GM12875 (cell line): Measurements from ENCODE around the gene CNOT8.

Experiments
- H3K4me3 ChIP-seq: one replicate; pipeline ENCODE4 v1.5.1; 2011; ENCODE audit warnings: low read depth, low read length, control low read depth
- CTCF ChIP-seq: IDR thresholded peaks from 2 replicates; pipeline ENCODE4 v1.5.1; 2011; ENCODE audit warnings: low read depth, mild to moderate bottlenecking, control low read depth, inconsistent platforms, low read length, moderate library complexity, borderline replicate concordance; ENCODE audit not compliant: insufficient read depth

Gene CNOT8

GRCh38 chr5:154844809-154845208, 13.6 kb upstream of the CNOT8 start:
- TF ChIP-seq CTCF: no peak

GRCh38 chr5:154849264-154849785, 9.1 kb upstream of the CNOT8 start:
- no peak overlapping the region for H3K4me3 ChIP-seq
- TF ChIP-seq CTCF: no peak

More at GRCh38 chr5:154844809-154845208, 13.6 kb upstream of the CNOT8 start:
- H3K4me3 ChIP-seq: no peak overlapping the region

- TF ChIP-seq CTCF: no peak
- no peak overlapping the region for H3K4me3 ChIP-seq
These were observed 8.6 kb upstream of the CNOT8 start for GRCh38 chr5:154849791-154850201.

GRCh38 chr5:154850255-154851062, 8.0 kb upstream of the CNOT8 start, which contains the start of gene FAXDC2:
Gene FAXDC2 (minus strand): TSS chr5:154850603. CDS start chr5:154838178, 12,425 bp downstream.
- H3K4me3 ChIP-seq: no peak within 1 kb of the TSS
- TF ChIP-seq CTCF: no peak

- TF ChIP-seq CTCF: no peak
- H3K4me3 ChIP-seq: no peak overlapping the region
These were observed 7.1 kb upstream of the CNOT8 start for GRCh38 chr5:154851351-154851750.

- no peak for TF ChIP-seq CTCF
- H3K4me3 ChIP-seq: peak overlapping the region; percentile 79
These were observed 714 bp upstream of the CNOT8 start for GRCh38 chr5:154857530-154858296.
